GM19328 (cell line): Measurements from ENCODE around the gene LPA.
"Not testable (repeated sequence)": the region's sequence is repeated elsewhere in the genome, so short reads cannot be mapped to it uniquely, and the experiment has no call there.

Experiments
- ATAC-seq: cut with Tn5 transposase; IDR thresholded peaks from one replicate; pipeline ENCODE4 v1.9.1; 2021; ENCODE audit warnings: mild to moderate bottlenecking, moderate library complexity; ENCODE audit not compliant: unreplicated experiment

LPA gene

GRCh38 chr6:160664198-160664597 is at the start of gene LPA:
Gene LPA, minus strand, starts transcription at chr6:160664275. Its CDS starts 61 bp downstream, at chr6:160664214.
- not testable (repeated sequence) for ATAC-seq

- ATAC-seq: not testable (repeated sequence)
These were observed 44.9 kb upstream of the LPA start for GRCh38 chr6:160708993-160709392.

- ATAC-seq: not testable (repeated sequence)
These were observed 40.6 kb upstream of the LPA start for GRCh38 chr6:160704688-160705087.

GRCh38 chr6:160701918-160702680 is 38.0 kb upstream of the LPA start, which contains the start of gene PLG:
Gene PLG, plus strand, starts transcription at chr6:160702244. Its CDS starts 61 bp downstream, at chr6:160702305.
- ATAC-seq: not testable (repeated sequence)

DNA sequence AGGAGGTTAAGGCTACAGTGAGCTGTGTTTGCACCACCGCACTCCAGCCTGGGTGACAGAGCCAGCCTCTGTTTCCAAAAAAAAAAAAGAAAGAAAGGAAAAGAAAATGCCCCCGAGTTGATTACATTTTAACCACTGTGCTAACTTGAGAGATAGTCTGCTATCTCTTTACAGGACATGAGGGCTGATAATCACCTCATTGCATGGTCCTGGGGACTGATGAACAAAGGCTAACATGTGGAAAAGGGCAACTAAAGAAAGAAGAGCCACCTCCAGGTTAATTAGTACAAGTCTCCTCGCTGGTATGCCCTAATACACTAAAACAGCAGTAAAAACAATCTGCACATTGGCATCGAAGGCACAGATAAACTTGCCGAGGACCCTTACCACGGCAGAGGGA is 33.8 kb upstream of the LPA start:
- no peak for ATAC-seq

GRCh38 chr6:160696884-160697283 is 32.8 kb upstream of the LPA start:
- ATAC-seq: not testable (repeated sequence)

GRCh38 chr6:160695622-160696021 is 31.5 kb upstream of the LPA start:
- not testable (repeated sequence) for ATAC-seq

DNA sequence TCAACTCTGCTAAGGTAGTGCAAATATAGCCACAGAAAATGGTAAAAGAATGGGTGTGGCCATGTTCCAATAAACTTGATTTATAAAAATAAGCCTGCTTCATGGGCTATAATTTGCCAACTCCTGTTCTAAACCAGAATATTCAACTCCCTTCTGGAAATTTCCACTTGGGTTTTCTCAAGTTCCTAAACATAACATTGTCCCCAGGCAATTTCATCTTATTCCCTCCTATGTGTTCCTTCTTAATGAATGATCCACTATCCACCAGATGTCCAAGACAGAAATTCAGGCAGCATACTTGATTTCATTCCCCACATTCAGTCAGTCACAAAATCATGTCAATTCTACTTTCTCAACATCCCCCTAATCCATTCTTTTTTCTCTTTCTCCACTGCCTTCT is 30.9 kb upstream of the LPA start:
- not testable (repeated sequence) for ATAC-seq

DNA sequence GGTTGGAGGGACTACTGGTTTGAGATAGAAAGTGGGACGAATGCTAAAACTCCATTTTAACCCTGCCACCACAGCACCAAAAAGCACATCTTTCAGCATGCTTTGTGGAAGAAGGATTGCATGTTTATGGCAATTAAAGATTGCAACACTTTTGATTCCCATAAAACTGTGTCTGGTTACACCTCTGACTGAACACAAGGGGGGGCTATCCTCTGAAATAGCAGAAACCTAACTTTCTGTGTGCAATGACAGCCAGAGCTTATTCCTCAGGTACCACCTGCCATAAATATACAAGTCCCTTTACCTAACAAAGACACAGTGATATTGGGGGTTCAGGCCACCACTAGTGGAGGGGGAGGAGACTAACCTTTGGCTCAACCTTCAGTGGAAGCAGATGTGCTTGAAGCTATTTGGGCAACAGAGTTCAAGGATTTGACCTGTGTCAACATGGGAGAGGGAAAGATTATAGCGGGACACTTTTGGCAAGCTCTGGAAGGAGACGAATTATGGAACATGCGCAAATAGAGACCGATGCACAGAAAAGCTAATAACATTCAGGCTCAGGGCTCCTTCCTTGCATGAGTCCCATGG is 28.4 kb upstream of the LPA start:
- ATAC-seq: no peak

- no peak for ATAC-seq
These were observed 27.5 kb upstream of the LPA start for GRCh38 chr6:160691617-160692016.

GRCh38 chr6:160690458-160690857 is 26.4 kb upstream of the LPA start:
- ATAC-seq: no peak

- no peak for ATAC-seq
These were observed 21.8 kb upstream of the LPA start for GRCh38 chr6:160685762-160686450.

DNA sequence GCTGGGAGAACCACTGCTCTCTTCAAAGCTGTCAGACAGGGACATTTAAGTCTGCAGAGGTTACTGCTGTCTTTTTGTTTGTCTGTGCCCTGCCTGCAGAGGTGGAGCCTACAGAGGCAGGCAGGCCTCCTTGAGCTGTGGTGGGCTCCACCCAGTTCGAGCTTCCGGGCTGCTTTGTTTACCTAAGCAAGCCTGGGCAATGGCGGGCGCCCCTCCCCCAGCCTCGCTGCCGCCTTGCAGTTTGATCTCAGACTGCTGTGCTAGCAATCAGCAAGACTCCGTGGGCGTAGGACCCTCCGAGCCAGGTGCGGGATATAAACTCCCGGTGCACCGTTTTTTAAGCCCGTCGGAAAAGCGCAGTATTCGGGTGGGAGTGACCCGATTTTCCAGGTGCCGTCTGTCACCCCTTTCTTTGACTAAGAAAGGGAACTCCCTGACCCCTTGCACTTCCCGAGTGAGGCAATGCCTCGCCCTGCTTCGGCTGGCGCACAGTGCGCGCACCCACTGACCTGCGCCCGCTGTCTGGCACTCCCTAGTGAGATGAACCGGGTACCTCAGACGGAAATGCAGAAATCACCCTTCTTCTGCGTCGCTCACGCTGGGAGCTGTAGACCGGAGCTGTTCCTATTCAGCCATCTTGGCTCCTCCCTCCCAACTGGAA is 21.2 kb upstream of the LPA start:
- not testable (repeated sequence) for ATAC-seq

DNA sequence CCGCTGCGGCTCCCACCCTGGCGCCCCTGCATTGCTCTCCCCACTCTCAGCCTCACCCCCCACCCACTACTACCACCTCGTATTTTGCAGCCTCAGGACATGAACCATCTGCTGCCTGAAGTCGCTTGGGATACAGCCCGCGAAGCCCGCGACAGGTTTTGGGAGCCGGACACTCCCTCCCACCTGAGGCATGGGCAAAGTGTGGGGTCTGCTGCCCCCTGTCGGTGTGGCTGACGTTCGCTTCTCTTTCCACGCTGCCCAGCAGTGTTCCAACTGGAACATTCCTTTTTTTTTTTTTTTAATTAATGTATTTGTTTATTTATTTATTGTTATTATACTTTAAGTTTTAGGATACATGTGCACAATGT is 15.3 kb upstream of the LPA start:
- no peak for ATAC-seq

DNA sequence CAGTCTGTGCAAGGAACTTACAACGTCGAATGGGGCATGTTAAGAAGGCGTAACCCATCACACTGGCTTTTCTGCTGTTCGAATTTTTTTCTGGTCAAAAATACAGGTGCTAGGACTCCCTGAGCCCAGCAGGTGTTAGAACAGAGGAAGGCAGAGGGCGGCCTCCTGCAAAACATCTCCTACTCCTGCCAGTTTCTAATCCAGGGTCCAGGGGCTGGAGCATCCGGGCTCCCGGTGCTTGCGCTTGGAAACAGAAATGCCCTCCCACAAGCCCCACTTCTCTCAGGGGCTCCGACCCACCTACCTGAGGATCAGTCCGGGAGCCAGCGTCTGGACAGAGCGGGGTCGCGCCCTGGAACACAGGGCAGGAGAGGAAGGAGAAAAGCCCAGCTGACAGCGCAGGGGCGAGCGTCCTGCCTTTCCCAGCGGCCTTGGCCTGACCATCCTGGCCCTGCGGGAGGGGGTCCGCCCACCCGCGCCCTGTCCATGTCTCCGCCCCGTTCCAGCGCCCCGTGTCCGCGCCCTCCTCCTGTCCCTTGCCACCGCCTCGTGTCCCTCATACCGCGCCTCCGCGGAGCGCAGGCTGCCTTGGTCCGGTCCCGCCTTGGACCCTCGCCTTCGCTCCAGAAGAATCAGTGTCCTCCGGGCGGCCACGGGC is 14.8 kb upstream of the LPA start:
- no peak for ATAC-seq

DNA sequence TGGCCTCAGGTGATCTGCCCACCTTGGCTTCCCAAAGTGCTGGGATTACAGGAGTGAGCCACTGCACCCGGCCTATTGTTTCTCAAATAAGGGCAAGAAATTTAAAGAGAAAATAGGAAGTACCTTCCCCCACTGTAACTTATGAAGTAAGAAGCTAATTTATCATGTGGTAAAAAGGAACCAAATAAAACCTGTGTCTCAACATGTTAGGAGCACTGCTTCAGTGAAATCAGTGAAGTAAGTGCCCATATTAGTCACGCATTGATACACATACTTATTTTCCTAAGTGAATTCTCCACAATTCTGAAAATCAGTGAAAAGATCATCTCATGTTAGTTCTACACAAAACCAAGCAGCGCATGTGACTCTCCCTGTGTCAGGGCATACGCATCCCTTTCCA is 14.2 kb upstream of the LPA start:
- ATAC-seq: no peak

DNA sequence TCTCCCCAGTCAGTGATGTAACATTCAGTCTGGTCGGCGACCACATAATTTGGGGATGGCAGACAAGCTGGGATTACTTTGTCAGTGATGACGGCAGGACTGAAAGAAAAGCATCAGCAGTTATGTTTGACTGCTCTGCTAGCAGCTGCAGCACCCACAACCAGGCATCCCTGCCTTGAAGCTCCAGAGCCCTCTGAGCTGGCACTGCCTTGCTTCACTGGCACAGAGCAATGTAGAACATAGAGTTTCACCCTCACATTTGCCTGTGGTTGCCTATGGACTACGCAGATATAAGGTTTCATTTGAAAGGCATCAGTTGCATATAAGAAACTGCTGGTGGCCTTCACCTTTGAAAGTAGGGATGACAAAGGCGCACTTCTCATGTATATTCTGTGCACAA is 12.3 kb upstream of the LPA start:
- not testable (repeated sequence) for ATAC-seq

- no peak for ATAC-seq
These were observed 4.5 kb upstream of the LPA start for GRCh38 chr6:160668589-160668988.

DNA sequence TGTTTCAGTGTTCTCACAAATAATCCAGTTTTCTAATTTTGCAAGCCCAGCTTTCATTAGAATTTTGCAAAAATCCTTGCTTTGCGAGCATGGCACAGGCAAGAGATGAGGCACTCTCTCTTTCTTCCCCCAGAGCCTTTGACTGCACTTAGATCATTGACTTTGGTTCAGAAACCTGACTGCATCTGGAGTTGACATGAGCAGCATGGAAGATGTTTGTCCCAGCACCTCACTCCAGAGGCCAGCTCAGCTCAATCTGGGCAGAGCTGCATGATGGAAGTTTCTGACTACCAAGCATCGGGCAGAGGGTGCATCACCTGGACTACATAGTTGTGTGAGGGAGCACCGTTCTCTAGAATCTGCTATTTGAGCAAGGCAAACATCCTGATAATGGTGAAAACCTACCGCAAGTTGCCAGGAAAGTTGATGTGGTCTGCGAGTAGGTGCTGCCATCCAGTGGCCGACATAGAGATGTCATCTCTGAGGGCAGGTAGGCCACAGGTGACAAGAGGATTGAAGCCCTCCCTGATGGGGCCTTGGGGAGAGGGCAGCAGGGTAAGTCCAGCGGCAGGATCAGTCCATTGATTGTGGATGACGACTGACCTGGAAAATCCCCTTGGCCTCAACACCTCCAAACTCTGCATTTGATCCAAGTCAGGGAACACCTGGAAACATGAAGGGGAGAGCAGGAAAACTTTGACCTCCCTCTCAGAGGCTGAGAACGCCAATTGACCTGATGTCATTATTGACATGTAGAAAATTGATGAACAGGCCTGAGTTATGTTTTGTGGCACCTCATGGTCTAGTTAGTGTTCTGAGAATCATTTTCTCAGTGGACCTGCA is 3.8 kb upstream of the LPA start:
- peak; percentile 70 for ATAC-seq

GRCh38 chr6:160662842-160663241 is 1.2 kb downstream of the LPA start:
- no peak for ATAC-seq
